Neural cell (in vitro differentiated cells): ENCODE data around the gene RNU6-9. TPM values are rescaled to one million over a fixed set of nuclear protein-coding genes. Genes with fewer than 3 reads are reported as not detected.
A peak's percentile ranks its signal among the peaks of the same experiment; 100 is the strongest.
"Not testable (repeated sequence)": the region's sequence is repeated elsewhere in the genome, so short reads cannot be mapped to it uniquely, and the experiment has no call there.

ENCODE experiments used
- H2AFZ ChIP-seq: fragments of 200-600, 300-800 bp; sonication (generic), shearing (Covaris generic); 2 replicates; pipeline ENCODE4 v1.6.0; 2014; ENCODE audit warnings: low read depth, mild to moderate bottlenecking, antibody characterized with exemption, low read length, moderate library complexity
- H3F3A ChIP-seq: fragments of 200-600 bp; shearing (Covaris generic); 2 replicates; pipeline ENCODE4 v1.6.1; 2016; ENCODE audit warnings: mild to moderate bottlenecking, moderate library complexity, mixed read lengths, antibody characterized with exemption, low read length; ENCODE audit not compliant: insufficient read depth, poor library complexity, severe bottlenecking
- H3K27ac ChIP-seq: fragments of 200-600, 300-800 bp; sonication (generic), shearing (Covaris generic); 2 replicates; pipeline ENCODE4 v1.5.1; 2014; ENCODE audit warnings: mild to moderate bottlenecking, low read length, moderate library complexity
- H3K27me3 ChIP-seq: fragments of 300-800, 200-600 bp; sonication (generic), shearing (Covaris generic); 2 replicates; pipeline ENCODE4 v1.6.0; 2014; ENCODE audit warnings: mild to moderate bottlenecking, low read depth, low read length, moderate library complexity; ENCODE audit not compliant: insufficient read depth
- H3K36me3 ChIP-seq: fragments of 300-800, 200-600 bp; sonication (generic), shearing (Covaris generic); 2 replicates; pipeline ENCODE4 v1.5.1; 2014; ENCODE audit warnings: mild to moderate bottlenecking, antibody characterized with exemption, low read length, moderate library complexity; ENCODE audit not compliant: insufficient read depth
- H3K4me2 ChIP-seq: fragments of 300-800, 200-600 bp; sonication (generic), shearing (Covaris generic); 2 replicates; pipeline ENCODE4 v1.6.0; 2014; ENCODE audit warnings: mild to moderate bottlenecking, low read length
- H3K4me3 ChIP-seq: fragments of 300-800, 200-600 bp; sonication (generic), shearing (Covaris generic); 2 replicates; pipeline ENCODE4 v1.5.1; 2014; ENCODE audit warnings: mild to moderate bottlenecking, low read length, moderate library complexity
- H3K79me2 ChIP-seq: fragments of 200-600 bp; shearing (Covaris generic); replicated peaks from 2 replicates; pipeline ENCODE4 v1.6.0; 2014; ENCODE audit warnings: mild to moderate bottlenecking, low read length, moderate library complexity; ENCODE audit not compliant: insufficient read depth
- H3K9ac ChIP-seq: fragments of 300-800, 200-600 bp; sonication (generic), shearing (Covaris generic); 2 replicates; pipeline ENCODE4 v1.6.1; 2016; ENCODE audit warnings: mild to moderate bottlenecking, low read length, mixed read lengths
- H3K9me2 ChIP-seq: fragments of 200-600 bp; shearing (Covaris generic); 2 replicates; pipeline ENCODE4 v1.6.1; 2016; ENCODE audit warnings: mild to moderate bottlenecking, low read length, mixed read lengths; ENCODE audit not compliant: insufficient read depth
- H3K9me3 ChIP-seq: fragments of 200-600, 300-800 bp; sonication (generic), shearing (Covaris generic); 2 replicates; pipeline ENCODE4 v1.6.1; 2016; ENCODE audit warnings: mild to moderate bottlenecking, mixed run types, low read length, moderate library complexity, mixed read lengths
- H4K20me1 ChIP-seq: fragments of 200-600 bp; shearing (Covaris generic); 2 replicates; pipeline ENCODE4 v1.6.1; 2016; ENCODE audit warnings: mild to moderate bottlenecking, mixed run types; ENCODE audit not compliant: insufficient read depth
- CTCF ChIP-seq: fragments of 450-650 bp; IDR thresholded peaks from 2 replicates; pipeline ENCODE4 v1.5.1; 2014; ENCODE audit warnings: antibody characterized with exemption, mild to moderate bottlenecking, moderate library complexity; ENCODE audit not compliant: poor library complexity, severe bottlenecking
- EP300 ChIP-seq: fragments of 450-650 bp; conservative IDR thresholded peaks from 2 replicates; pipeline ENCODE4 v1.6.1; 2014; ENCODE audit warnings: antibody characterized with exemption, mild to moderate bottlenecking, moderate library complexity; ENCODE audit not compliant: poor library complexity, severe bottlenecking
- EZH2 ChIP-seq: fragments of 200-600, 300-800 bp; shearing (Covaris generic), sonication (generic); IDR thresholded peaks from 2 replicates; pipeline ENCODE4 v1.6.1; 2014; ENCODE audit warnings: antibody characterized with exemption, low read length, borderline replicate concordance, mild to moderate bottlenecking; ENCODE audit not compliant: insufficient read depth, poor library complexity, severe bottlenecking
- MXI1 ChIP-seq: fragments of 450-650 bp; conservative IDR thresholded peaks from 2 replicates; pipeline ENCODE4 v1.6.1; 2014; ENCODE audit warnings: antibody characterized with exemption, mild to moderate bottlenecking; ENCODE audit not compliant: poor library complexity, severe bottlenecking
- POLR2AphosphoS5 ChIP-seq: IDR thresholded peaks from 2 replicates; pipeline ENCODE4 v1.6.1; 2012
- RAD21 ChIP-seq: fragments of 450-650 bp; conservative IDR thresholded peaks from 2 replicates; pipeline ENCODE4 v1.6.1; 2014; ENCODE audit warnings: antibody characterized with exemption, mild to moderate bottlenecking, moderate library complexity
- REST ChIP-seq: IDR thresholded peaks from 2 replicates; pipeline ENCODE4 v1.6.1; 2012; ENCODE audit warnings: borderline replicate concordance
- SMC3 ChIP-seq: fragments of 450-650 bp; conservative IDR thresholded peaks from 2 replicates; pipeline ENCODE4 v1.6.1; 2014; ENCODE audit warnings: antibody characterized with exemption, mild to moderate bottlenecking, moderate library complexity; ENCODE audit not compliant: poor library complexity
- TAF1 ChIP-seq: IDR thresholded peaks from 2 replicates; pipeline ENCODE4 v1.6.1; 2012; ENCODE audit warnings: low read depth
- polyA plus RNA-seq: library from polyadenylated mRNA; depleted of rRNA; stranded (reverse); fragments of >200 nt; gene quantifications from 2 replicates; pipeline ENCODE4 v1.2.3, GENCODE V29; 2014

RNU6-9 gene
- polyA plus RNA-seq, 1 donor from 2014 or later: not detected

- Histone ChIP-seq H3K9me3 (no peaks in the 10 kb centered on the region), H2AFZ (no peak overlapping the region), H3K9me2 (no peaks in the 10 kb centered on the region), H3K27ac (no peak overlapping the region), H3K9ac (no peak overlapping the region), H3K36me3 (no peaks in the 10 kb centered on the region), H3F3A (no peaks in the 10 kb centered on the region), H3K4me3 (no peak overlapping the region), H4K20me1 (no peaks in the 10 kb centered on the region), H3K4me2 (no peak overlapping the region), H3K27me3 (no peaks in the 10 kb centered on the region), H3K79me2 (peaks cover 6% of the 10 kb centered on the region)
- TF ChIP-seq RAD21 (no peak), SMC3 (no peak), POLR2AphosphoS5 (no peak), EZH2 (no peak), EP300 (no peak), MXI1 (no peak), TAF1 (no peak), REST (no peak), CTCF (no peak)
Observed at GRCh38 chr19:890831-891230, 2.5 kb upstream of the RNU6-9 start.

- not testable (repeated sequence) for H3K9me3 ChIP-seq, H3F3A ChIP-seq, H3K79me2 ChIP-seq, H3K27ac ChIP-seq, H3K36me3 ChIP-seq, H3K27me3 ChIP-seq, H4K20me1 ChIP-seq, H3K9me2 ChIP-seq, H2AFZ ChIP-seq
- H3K4me3 ChIP-seq: peak overlapping the region; percentile 76
- peak overlapping the region; percentile 85 for H3K9ac ChIP-seq
- H3K4me2 ChIP-seq: peak overlapping the region; percentile 80
Observed at GRCh38 chr19:891421-892200, 1.7 kb upstream of the RNU6-9 start.
